Bladder microvascular endothelial cell (primary cell): ENCODE data around the gene EPRS1. TPM values are rescaled to one million over a fixed set of nuclear protein-coding genes. Genes with fewer than 3 reads are reported as not detected.

Experiments used
- total RNA-seq: library from RNA; depleted of rRNA; stranded (reverse); fragments of >200 nt; gene quantifications from 2 replicates; pipeline ENCODE4 v1.2.3, GENCODE V29; 2014

EPRS1 gene
- 91.6 and 146 TPM in 2 replicates for total RNA-seq

DNA sequence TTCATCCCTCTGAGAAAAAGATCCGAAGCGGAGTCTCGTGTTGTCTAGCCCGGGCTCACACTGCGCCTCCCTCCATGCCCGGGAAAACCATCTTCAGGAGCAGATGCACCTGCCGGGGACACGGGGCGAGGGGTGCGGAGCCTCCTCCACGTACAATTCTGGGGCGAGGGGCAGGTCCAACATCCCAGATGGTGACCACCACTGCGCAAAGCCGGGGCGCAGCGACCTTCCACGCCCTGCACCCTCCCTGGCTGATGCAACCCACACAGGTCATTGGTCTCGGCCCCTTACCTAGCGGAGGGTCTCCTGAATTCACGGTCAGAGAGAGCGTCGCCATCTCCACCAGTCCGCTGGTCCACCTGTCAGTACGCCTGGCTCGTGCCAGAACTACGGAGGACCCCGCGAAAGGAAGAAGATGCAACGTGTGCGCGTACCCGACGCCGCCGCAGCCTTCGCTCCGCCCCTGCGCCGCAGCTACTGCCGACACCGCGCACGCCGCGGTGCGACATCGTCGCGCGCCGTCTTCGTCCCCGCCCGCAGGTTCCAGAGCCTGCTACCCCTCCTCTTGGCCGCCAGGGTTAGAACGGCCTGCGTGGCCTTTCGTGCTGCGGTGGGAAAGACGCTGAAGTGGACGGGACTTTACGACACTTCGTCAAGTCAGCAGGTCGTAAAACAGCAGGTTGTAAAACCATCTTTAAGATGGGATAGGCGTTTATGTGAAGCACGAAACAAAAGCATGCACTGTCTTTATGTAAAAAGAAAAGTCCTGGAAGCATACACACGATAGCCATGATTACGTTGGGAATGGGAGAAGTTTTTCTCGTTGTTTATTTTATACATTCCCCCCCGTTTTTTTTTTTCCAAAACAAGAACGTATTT, at the start of gene EPRS1:
TSS of gene EPRS1 (minus strand) at position 454 of the 879 bp plus-strand sequence. CDS start at position 337, 117 bp downstream.

DNA sequence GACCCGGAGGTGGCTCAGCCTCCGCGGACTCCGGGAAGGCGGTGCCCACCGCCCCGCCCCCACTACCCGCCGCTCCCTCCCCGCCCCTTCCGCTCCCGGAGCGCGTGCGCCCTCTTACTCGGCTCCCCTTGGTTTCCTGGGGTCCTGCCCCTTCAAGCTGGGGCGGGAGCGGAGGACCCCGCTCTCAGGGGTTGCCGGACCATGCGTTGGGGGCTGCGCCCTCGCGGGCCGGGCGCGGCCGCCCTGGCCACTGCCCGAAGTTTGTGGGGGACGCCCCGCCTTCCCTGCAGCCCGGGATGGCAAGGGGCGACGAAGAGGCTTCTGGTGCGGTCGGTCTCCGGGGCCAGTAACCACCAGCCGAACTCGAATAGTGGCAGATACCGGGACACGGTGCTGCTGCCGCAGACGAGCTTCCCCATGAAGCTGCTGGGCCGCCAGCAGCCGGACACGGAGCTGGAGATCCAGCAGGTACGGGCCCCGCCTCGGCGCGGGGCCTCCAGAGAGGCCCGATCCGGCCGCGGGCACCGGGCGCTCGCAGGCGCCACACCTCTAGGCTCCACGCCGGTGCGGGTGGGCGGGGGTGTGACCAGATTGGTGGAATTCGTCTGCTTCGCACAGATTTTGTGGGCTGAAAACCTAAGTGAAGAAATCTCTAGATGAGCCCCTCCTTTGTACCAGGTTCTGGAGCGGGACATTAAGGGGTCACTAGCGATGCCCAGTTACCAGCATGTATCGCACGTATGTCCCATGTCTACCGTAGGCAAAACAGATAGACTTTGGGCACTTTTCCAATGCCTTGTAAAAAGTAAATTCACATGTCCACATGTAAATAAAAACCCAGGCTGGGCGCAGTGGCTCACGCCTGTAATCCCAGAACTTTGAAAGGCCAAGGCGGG, 48.0 kb upstream of the EPRS1 start, which contains the start of gene IARS2:
TSS of gene IARS2 (plus strand) at position 117 of the 896 bp plus-strand sequence. CDS start at position 202, 85 bp downstream.

DNA sequence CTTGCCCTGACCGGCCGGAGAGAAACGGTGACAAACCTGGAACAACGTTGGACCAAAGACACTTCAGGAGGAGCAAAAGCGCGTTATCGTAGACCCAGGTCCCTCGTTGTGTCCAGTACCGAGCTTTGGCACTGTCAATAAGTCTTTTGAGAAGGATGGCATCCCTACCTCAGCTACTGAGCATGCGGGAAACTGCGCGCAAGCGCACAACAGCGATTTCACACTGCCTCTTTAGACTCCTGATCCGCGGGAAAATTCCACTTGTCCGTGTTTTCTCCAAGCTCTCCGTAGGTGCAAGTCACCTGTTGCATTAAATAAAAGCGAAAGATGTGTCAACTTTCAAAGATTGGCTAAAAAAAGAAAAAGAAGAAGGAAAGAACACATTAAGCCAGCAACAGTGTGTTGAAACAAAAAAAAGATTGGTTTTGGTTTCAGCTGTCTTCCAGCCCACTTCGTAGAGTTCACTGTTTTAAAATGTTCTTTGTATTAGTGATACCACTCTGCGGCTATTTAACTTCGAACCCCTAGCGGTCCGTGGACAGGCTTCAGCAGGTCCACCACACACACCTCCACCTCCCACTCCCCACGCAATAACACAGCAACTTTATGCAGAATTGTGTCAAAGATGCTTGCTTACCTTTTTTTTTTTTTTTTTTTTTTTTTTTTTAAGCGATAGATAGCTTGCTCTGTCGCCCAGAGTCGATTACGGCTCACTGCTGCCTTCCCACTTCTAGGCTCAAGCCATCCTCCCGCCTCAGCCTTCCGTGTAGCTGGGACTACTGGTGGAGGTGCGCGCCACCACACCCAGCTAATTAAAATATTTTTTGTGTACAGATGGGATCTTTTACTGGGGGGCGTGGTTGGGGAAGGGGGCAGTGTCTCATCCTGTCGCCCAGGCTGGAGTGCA, 43.6 kb upstream of the EPRS1 start, which contains the start of gene BPNT1:
TSS of gene BPNT1 (minus strand) at position 139 of the 907 bp plus-strand sequence. CDS start 9,942 bp downstream, outside the sequence.

Other genes starting within 250 kb of the EPRS1 start
- not detected in 2 replicates for gene SLC30A10, start 117.9 kb downstream of the EPRS1 start, total RNA-seq
- 18.1 and 34.7 TPM in 2 replicates for gene BPNT1, start 43.3 kb upstream of the EPRS1 start, total RNA-seq
- 80.1 and 96.7 TPM in 2 replicates for gene IARS2, start 47.6 kb upstream of the EPRS1 start, total RNA-seq
- gene RAB3GAP2, start 225.9 kb upstream of the EPRS1 start, total RNA-seq = 20.7 and 43.7 TPM in 2 replicates